Right lobe of liver (tissue), 4 donors: ENCODE results near the gene HDGFL2.

ENCODE experiments used
- POLR2A ChIP-seq: fragments of 450-650 bp; IDR thresholded peaks from one replicate; pipeline ENCODE4 v1.6.1; 2017; ENCODE audit warnings: antibody characterized with exemption, mild to moderate bottlenecking
- TF ChIP-seq, protein P1 (sequence below), 4 donors: fragments of 200-600 bp in 3 of 4; fragments of 450-650 bp in 1 of 4; IDR thresholded peaks; one replicate each; pipeline versions ENCODE4 v1.5.1 to v1.8.0; 2016 to 2022; ENCODE audit warnings: antibody characterized with exemption in 4 of 4, mild to moderate bottlenecking in 2 of 4
- donor health status: DM: no; HTN: no; CAD: no.
- donor health status: DM: no; HTN: no; CAD: no.
- donor health status: DM: no; HTN: yes; CAD: no.

DNA sequence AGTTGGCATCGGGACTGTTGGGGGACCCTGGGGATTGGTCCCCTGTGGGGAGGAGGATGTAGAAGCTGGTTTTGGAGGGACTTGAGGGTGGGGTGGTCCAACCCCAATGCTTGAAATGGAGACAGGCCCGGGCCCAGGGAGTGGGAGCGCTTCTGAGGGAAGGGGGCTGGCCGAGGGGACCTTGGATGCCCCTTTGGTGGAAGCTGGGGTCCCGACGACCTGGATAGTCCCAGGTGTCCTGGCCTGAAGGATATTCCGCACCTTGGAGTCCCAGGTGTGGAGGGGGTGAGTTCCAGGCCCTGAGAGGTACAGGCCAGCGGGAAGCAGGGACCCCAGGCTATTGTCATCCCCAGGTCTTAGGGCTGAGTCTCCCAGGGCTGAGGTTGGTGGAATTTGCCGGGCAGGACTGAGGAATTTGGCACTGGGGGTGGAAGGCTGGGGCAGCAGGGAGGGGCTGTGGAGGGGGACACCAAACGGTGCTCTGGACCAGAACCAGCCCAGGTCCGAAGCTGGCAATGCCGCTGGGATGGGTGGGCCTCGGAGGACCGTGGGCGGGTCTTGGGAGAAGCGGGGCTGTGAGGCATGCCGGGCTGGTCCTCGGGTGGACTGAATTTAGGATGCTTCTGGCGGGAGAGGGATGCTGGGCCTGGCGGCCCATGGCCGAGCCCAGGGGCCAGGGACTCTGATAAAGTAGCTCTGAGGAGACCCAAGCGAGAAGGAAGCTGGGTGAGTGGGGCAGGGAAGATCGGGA is 1.8 kb downstream of the HDGFL2 start:
- TF ChIP-seq, protein P1, sequence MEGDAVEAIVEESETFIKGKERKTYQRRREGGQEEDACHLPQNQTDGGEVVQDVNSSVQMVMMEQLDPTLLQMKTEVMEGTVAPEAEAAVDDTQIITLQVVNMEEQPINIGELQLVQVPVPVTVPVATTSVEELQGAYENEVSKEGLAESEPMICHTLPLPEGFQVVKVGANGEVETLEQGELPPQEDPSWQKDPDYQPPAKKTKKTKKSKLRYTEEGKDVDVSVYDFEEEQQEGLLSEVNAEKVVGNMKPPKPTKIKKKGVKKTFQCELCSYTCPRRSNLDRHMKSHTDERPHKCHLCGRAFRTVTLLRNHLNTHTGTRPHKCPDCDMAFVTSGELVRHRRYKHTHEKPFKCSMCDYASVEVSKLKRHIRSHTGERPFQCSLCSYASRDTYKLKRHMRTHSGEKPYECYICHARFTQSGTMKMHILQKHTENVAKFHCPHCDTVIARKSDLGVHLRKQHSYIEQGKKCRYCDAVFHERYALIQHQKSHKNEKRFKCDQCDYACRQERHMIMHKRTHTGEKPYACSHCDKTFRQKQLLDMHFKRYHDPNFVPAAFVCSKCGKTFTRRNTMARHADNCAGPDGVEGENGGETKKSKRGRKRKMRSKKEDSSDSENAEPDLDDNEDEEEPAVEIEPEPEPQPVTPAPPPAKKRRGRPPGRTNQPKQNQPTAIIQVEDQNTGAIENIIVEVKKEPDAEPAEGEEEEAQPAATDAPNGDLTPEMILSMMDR (IDR thresholded peaks at IDR 0.05): no peak
- TF ChIP-seq POLR2A: no peak
